HFF-Myc (cell line): ENCODE results near the gene PRMT6.
"Not testable (repeated sequence)": the region's sequence is repeated elsewhere in the genome, so short reads cannot be mapped to it uniquely, and the experiment has no call there.

Experiments used
- DNase-seq: peaks from one replicate; pipeline ENCODE4 v3.0.0-alpha.2; 2011; ENCODE audit warnings: low read depth; ENCODE audit errors: extremely low read depth
- H3K4me3 ChIP-seq: replicated peaks from 2 replicates; pipeline ENCODE4 v1.5.1; 2011; ENCODE audit warnings: low read depth, mild to moderate bottlenecking, control low read depth, low read length
- TF ChIP-seq, protein P1 (sequence below): IDR thresholded peaks from 2 replicates; pipeline ENCODE4 v1.5.1; 2012; ENCODE audit warnings: mild to moderate bottlenecking, low read depth, low read length, control low read depth; ENCODE audit errors: missing control alignments

PRMT6 gene

GRCh38 chr1:107047602-107048001 is 8.9 kb upstream of the PRMT6 start:
- no peak overlapping the region for H3K4me3 ChIP-seq
- no peak for DNase-seq
- TF ChIP-seq, protein P1, sequence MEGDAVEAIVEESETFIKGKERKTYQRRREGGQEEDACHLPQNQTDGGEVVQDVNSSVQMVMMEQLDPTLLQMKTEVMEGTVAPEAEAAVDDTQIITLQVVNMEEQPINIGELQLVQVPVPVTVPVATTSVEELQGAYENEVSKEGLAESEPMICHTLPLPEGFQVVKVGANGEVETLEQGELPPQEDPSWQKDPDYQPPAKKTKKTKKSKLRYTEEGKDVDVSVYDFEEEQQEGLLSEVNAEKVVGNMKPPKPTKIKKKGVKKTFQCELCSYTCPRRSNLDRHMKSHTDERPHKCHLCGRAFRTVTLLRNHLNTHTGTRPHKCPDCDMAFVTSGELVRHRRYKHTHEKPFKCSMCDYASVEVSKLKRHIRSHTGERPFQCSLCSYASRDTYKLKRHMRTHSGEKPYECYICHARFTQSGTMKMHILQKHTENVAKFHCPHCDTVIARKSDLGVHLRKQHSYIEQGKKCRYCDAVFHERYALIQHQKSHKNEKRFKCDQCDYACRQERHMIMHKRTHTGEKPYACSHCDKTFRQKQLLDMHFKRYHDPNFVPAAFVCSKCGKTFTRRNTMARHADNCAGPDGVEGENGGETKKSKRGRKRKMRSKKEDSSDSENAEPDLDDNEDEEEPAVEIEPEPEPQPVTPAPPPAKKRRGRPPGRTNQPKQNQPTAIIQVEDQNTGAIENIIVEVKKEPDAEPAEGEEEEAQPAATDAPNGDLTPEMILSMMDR: no peak

GRCh38 chr1:107048241-107048640 is 8.2 kb upstream of the PRMT6 start:
- TF ChIP-seq, protein P1: no peak
- no peak for DNase-seq
- H3K4me3 ChIP-seq: no peak overlapping the region

- no peak for DNase-seq
- no peak overlapping the region for H3K4me3 ChIP-seq
- TF ChIP-seq, protein P1: no peak
Measured at GRCh38 chr1:107051266-107051665, 5.2 kb upstream of the PRMT6 start.

DNA sequence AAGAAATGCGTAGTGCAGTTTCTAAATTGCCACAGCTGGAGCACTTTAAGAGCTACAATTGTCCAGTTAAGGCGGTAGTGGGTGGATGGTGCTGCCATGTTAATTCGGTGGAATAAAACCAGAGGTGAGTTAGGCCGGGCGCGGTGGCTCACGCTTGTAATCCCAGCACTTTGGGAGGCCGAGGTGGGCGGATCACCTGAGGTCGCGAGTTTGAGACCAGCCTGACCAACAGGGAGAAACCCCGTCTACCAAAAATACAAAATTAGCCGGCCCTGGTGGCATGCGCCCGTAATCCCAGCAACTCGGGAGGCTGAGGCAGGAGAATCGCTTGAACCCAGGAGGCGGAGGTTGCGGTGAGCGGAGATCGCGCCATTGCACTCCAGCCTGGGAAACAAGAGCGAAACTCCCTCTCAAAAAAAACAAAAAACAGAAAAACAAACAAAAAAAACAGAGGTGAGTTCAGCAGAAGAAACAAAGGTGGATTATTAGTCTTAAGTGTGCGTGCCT is 502 bp upstream of the PRMT6 start:
- H3K4me3 ChIP-seq: peak overlapping the region; percentile 97
- DNase-seq: not testable (repeated sequence)

- TF ChIP-seq, protein P1: no peak
- H3K4me3 ChIP-seq: peak overlapping the region; percentile 97
- DNase-seq: peak; percentile 41
Measured at GRCh38 chr1:107057197-107058133, 991 bp downstream of the PRMT6 start.

- no peak for DNase-seq
- TF ChIP-seq, protein P1: no peak
- peak overlapping the region; percentile 97 for H3K4me3 ChIP-seq
Measured at GRCh38 chr1:107058245-107059032, 2.0 kb downstream of the PRMT6 start.

DNA sequence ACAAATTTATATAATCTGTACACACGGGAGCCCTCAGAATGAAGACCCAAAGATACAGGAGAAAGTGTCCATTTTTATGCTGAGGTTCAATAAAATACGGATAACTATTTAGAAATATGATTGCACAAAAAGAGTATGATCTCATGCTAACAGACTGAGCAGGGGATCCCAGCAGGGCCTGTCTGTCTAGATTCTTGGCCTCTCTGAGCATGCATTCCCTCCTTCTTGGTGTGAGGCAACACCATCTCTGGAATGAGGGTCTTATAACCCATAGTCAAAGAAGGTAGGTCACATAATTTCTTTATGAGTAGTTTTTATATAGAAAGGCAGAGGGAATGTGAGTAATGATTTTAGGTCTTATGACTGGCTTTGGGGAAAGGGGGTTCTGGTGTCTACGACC is 5.4 kb downstream of the PRMT6 start:
- TF ChIP-seq, protein P1: no peak
- DNase-seq: no peak
- no peak overlapping the region for H3K4me3 ChIP-seq
